Measurements from ENCODE around the gene GATA6.

Gene GATA6

DNA sequence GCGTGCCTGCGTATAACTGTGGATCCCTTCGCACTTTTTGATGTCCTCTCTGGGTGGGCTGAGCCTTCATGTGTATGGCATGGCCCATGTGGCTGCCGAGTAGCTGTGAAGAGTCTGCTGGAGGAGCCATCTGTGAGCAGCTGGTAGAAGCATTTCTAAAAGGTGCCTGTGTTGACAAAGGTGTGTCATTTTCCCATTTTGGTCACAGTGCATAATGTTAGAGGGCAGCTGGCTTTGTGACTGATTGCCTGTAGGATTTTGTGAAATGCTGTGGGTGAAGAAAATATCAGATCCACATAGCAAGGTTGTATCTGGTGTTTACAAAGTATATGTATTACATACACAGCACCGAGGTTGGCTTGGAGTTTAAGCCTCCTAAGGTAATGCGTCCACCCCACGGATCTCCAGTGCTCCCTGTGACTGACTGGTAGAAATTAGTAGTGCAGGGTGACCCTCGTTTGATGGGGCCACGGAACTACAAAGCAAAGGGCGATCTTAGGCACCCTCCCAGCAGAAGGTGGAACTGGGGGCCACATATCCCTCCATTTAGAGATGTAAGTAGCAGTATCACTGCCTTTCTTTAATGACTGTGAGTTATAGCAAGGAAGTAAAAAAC is 16.5 kb downstream of the GATA6 start:
- no peaks in the 10 kb centered on the region for H3K79me2 ChIP-seq (ENCODE audit: insufficient read depth, low read length)
- no peak overlapping the region for H3K27ac ChIP-seq (ENCODE audit: low read length)
- DNase-seq (no peak), ATAC-seq (ENCODE audit: insufficient read depth, low read depth) (no peak)
- no peak overlapping the region for H2AFZ ChIP-seq (ENCODE audit: low read depth, low read length)
- H3K9me3 ChIP-seq (ENCODE audit: insufficient read depth, low read length, severe bottlenecking), result no peaks in the 10 kb centered on the region
- H3K4me1 ChIP-seq (ENCODE audit: insufficient read depth, low read length), result no peaks in the 10 kb centered on the region
- H3K36me3 ChIP-seq (ENCODE audit: insufficient read depth, low read length), result no peaks in the 10 kb centered on the region
- no peak for TF ChIP-seq EZH2 (IDR thresholded peaks at IDR 0.05; ENCODE audit: borderline replicate concordance, low read depth, low read length, severe bottlenecking)
- TF ChIP-seq CTCF (IDR thresholded peaks at IDR 0.05; ENCODE audit: borderline replicate concordance, extremely low read depth, low read length, poor library complexity, severe bottlenecking), result no peak
- peaks cover 20% of the 10 kb centered on the region for H3K27me3 ChIP-seq (ENCODE audit: insufficient read depth, low read length, poor library complexity)
- H4K20me1 ChIP-seq (ENCODE audit: insufficient read depth, low read length), result 0 out of 2 replicates have a peak, but pooled peaks cover 2% of the 10 kb centered on the region
- no peak overlapping the region for H3K9ac ChIP-seq (ENCODE audit: low read depth, low read length)
- no peak overlapping the region for H3K4me2 ChIP-seq (ENCODE audit: insufficient read depth, low read length)
- H3K4me3 ChIP-seq (ENCODE audit: low read depth in 1 of 2, low read length in 2 of 2), result no peak overlapping the region

GRCh38 chr18:22186484-22186971 is 17.1 kb downstream of the GATA6 start:
- ATAC-seq (ENCODE audit: insufficient read depth, low read depth) (no peak), DNase-seq (no peak)
- Histone ChIP-seq H3K79me2 (ENCODE audit: insufficient read depth, low read length) (no peaks in the 10 kb centered on the region), H3K27me3 (ENCODE audit: insufficient read depth, low read length, poor library complexity) (peaks cover 20% of the 10 kb centered on the region), H3K9ac (ENCODE audit: low read depth, low read length) (no peak overlapping the region), H3K4me3 (ENCODE audit: low read depth in 1 of 2, low read length in 2 of 2) (no peak overlapping the region), H3K36me3 (ENCODE audit: insufficient read depth, low read length) (no peaks in the 10 kb centered on the region), H3K4me2 (ENCODE audit: insufficient read depth, low read length) (no peak overlapping the region), H4K20me1 (ENCODE audit: insufficient read depth, low read length) (0 out of 2 replicates have a peak, but pooled peaks cover 2% of the 10 kb centered on the region), H3K4me1 (ENCODE audit: insufficient read depth, low read length) (no peaks in the 10 kb centered on the region), H2AFZ (ENCODE audit: low read depth, low read length) (no peak overlapping the region), H3K27ac (ENCODE audit: low read length) (no peak overlapping the region), H3K9me3 (ENCODE audit: insufficient read depth, low read length, severe bottlenecking) (no peaks in the 10 kb centered on the region)
- TF ChIP-seq CTCF (IDR thresholded peaks at IDR 0.05; ENCODE audit: borderline replicate concordance, extremely low read depth, low read length, poor library complexity, severe bottlenecking), result no peak
- no peak for TF ChIP-seq EZH2 (IDR thresholded peaks at IDR 0.05; ENCODE audit: borderline replicate concordance, low read depth, low read length, severe bottlenecking)

GRCh38 chr18:22188559-22189267 is 19.3 kb downstream of the GATA6 start:
- Histone ChIP-seq H3K9me3 (ENCODE audit: insufficient read depth, low read length, severe bottlenecking) (no peaks in the 10 kb centered on the region), H3K4me1 (ENCODE audit: insufficient read depth, low read length) (no peaks in the 10 kb centered on the region), H3K27me3 (ENCODE audit: insufficient read depth, low read length, poor library complexity) (peaks cover 16% of the 10 kb centered on the region), H3K9ac (ENCODE audit: low read depth, low read length) (no peak overlapping the region), H3K79me2 (ENCODE audit: insufficient read depth, low read length) (no peaks in the 10 kb centered on the region), H3K4me3 (ENCODE audit: low read depth in 1 of 2, low read length in 2 of 2) (no peak overlapping the region), H3K4me2 (ENCODE audit: insufficient read depth, low read length) (no peak overlapping the region), H3K36me3 (ENCODE audit: insufficient read depth, low read length) (no peaks in the 10 kb centered on the region), H4K20me1 (ENCODE audit: insufficient read depth, low read length) (0 out of 2 replicates have a peak, but pooled peaks cover 2% of the 10 kb centered on the region), H3K27ac (ENCODE audit: low read length) (no peak overlapping the region), H2AFZ (ENCODE audit: low read depth, low read length) (no peak overlapping the region)
- DNase-seq (no peak), ATAC-seq (ENCODE audit: insufficient read depth, low read depth) (no peak)
- TF ChIP-seq EZH2 (IDR thresholded peaks at IDR 0.05; ENCODE audit: borderline replicate concordance, low read depth, low read length, severe bottlenecking) (no peak), CTCF (IDR thresholded peaks at IDR 0.05; ENCODE audit: borderline replicate concordance, extremely low read depth, low read length, poor library complexity, severe bottlenecking) (no peak)
